ENCODE results near the gene FBXO41.

The FBXO41 gene

DNA sequence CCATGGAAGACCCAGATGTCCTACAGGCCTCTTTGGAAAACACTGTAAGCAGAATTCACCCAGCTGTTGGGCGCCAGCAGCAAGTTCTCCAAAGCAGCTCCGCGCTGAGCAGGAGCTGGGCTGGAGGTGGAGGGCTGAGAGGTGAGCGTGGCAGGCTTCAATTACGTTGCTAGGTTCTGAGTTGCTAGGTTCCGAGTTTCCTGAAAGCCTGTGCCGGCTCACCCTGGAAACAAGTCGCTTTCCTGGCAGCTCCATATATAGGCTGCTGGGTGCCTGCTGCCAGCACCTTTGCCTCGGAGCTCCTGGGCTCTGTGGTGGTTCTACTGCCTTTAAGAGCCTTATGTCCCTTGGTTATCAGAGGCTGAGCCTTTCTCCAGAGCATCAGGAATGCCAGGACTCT, 23.4 kb upstream of the FBXO41 start:
- no peak overlapping the region for H3K4me3 ChIP-seq (ENCODE audit: insufficient read length, low read depth)
- no peak overlapping the region for H3K9ac ChIP-seq (ENCODE audit: insufficient read length, low read depth)
- H3K9me3 ChIP-seq (ENCODE audit: insufficient read depth, low read length): no peaks in the 10 kb centered on the region
- no peaks in the 10 kb centered on the region for H3K36me3 ChIP-seq (ENCODE audit: insufficient read depth, insufficient read length, low read length)
- TF ChIP-seq ZNF274 (IDR thresholded peaks at IDR 0.05; ENCODE audit: low read depth, low read length): no peak
- TF ChIP-seq YY1 (IDR thresholded peaks at IDR 0.05; ENCODE audit: insufficient read depth, insufficient read length): no peak
- no peak for TF ChIP-seq SUZ12 (IDR thresholded peaks at IDR 0.05; ENCODE audit: extremely low read depth, insufficient read depth, insufficient read length)
- H3K27me3 ChIP-seq (ENCODE audit: insufficient read depth, insufficient read length): no peaks in the 10 kb centered on the region
- no peak for DNase-seq (ENCODE audit: low read depth, low spot score)
- H3K4me1 ChIP-seq (ENCODE audit: insufficient read depth, insufficient read length): no peaks in the 10 kb centered on the region

DNA sequence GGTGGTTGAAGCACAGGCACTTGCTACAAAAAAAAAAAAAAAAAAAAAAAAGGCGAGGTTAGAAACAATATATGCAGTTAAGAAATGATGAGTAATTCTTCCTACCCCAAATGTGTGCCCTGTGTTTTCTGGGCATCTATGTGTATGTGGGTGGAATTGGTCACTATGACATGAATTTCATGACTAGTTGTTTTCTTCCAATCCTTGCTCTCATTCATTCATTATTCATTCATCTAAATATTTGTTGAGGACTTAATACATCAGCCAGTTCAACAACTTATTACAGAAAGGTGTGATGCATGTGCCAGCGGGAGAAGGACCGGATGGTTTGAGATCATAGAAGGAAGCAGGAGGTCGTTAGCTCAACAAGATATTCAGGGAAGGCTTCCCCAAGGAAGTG, 17.4 kb upstream of the FBXO41 start:
- Histone ChIP-seq H3K9ac (ENCODE audit: insufficient read length, low read depth) (no peak overlapping the region), H3K27me3 (ENCODE audit: insufficient read depth, insufficient read length) (peaks cover 14% of the 10 kb centered on the region), H3K4me3 (ENCODE audit: insufficient read length, low read depth) (no peak overlapping the region), H3K9me3 (ENCODE audit: insufficient read depth, low read length) (no peaks in the 10 kb centered on the region), H3K36me3 (ENCODE audit: insufficient read depth, insufficient read length, low read length) (no peaks in the 10 kb centered on the region), H3K4me1 (ENCODE audit: insufficient read depth, insufficient read length) (no peaks in the 10 kb centered on the region)
- no peak for DNase-seq (ENCODE audit: low read depth, low spot score)
- no peak for TF ChIP-seq SUZ12 (IDR thresholded peaks at IDR 0.05; ENCODE audit: extremely low read depth, insufficient read depth, insufficient read length)
- no peak for TF ChIP-seq ZNF274 (IDR thresholded peaks at IDR 0.05; ENCODE audit: low read depth, low read length)
- TF ChIP-seq YY1 (IDR thresholded peaks at IDR 0.05; ENCODE audit: insufficient read depth, insufficient read length): no peak

DNA sequence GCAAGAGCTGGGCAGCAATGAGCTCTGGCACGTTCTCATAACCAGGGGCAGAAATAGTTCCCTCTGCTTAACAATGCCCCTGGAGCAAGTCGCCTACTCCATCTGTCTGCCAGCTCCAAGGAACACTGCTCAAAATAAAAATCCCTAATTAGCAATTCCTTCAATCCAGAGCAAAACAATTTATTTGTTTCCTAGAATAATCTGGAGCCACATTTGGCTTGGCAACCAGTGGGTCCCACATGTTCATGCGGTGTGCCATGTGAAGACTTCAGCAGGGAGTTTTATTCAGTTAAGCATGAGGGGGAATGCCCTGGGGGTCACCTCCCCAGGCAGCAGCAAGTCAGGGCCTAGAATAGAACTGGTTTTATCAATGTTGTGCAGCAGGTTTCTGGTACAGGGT, 16.6 kb upstream of the FBXO41 start:
- no peaks in the 10 kb centered on the region for H3K9me3 ChIP-seq (ENCODE audit: insufficient read depth, low read length)
- H3K36me3 ChIP-seq (ENCODE audit: insufficient read depth, insufficient read length, low read length): no peaks in the 10 kb centered on the region
- H3K27me3 ChIP-seq (ENCODE audit: insufficient read depth, insufficient read length): peaks cover 21% of the 10 kb centered on the region
- no peaks in the 10 kb centered on the region for H3K4me1 ChIP-seq (ENCODE audit: insufficient read depth, insufficient read length)
- H3K9ac ChIP-seq (ENCODE audit: insufficient read length, low read depth): no peak overlapping the region
- no peak for DNase-seq (ENCODE audit: low read depth, low spot score)
- H3K4me3 ChIP-seq (ENCODE audit: insufficient read length, low read depth): no peak overlapping the region
- TF ChIP-seq SUZ12 (IDR thresholded peaks at IDR 0.05; ENCODE audit: extremely low read depth, insufficient read depth, insufficient read length): no peak
- no peak for TF ChIP-seq YY1 (IDR thresholded peaks at IDR 0.05; ENCODE audit: insufficient read depth, insufficient read length)
- no peak for TF ChIP-seq ZNF274 (IDR thresholded peaks at IDR 0.05; ENCODE audit: low read depth, low read length)

DNA sequence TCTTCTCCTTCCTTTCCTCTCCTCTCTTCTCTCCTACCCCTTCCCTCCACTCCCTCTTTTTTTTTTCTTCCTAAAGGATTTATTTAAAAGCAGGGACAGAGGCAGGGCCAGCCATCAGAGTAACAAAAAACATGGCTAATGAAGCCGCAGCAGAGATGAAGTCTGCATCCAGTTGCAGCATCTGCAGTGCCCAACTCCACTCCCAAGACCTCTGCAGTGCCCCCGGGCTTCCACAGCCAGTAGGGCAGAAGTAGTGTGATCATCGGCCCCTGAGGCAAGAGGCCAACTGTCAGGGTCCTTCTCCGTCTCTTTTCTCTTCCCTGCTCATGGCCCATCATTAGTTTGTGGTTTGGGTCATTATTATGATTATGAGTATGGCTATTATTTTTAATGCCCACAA, 13.3 kb upstream of the FBXO41 start:
- DNase-seq (ENCODE audit: low read depth, low spot score): no peak
- TF ChIP-seq SUZ12 (IDR thresholded peaks at IDR 0.05; ENCODE audit: extremely low read depth, insufficient read depth, insufficient read length) (no peak), YY1 (IDR thresholded peaks at IDR 0.05; ENCODE audit: insufficient read depth, insufficient read length) (no peak), ZNF274 (IDR thresholded peaks at IDR 0.05; ENCODE audit: low read depth, low read length) (no peak)
- peaks cover 54% of the 10 kb centered on the region for H3K27me3 ChIP-seq (ENCODE audit: insufficient read depth, insufficient read length)
- no peaks in the 10 kb centered on the region for H3K9me3 ChIP-seq (ENCODE audit: insufficient read depth, low read length)
- no peak overlapping the region for H3K4me3 ChIP-seq (ENCODE audit: insufficient read length, low read depth)
- no peak overlapping the region for H3K9ac ChIP-seq (ENCODE audit: insufficient read length, low read depth)
- H3K4me1 ChIP-seq (ENCODE audit: insufficient read depth, insufficient read length): peaks cover 2% of the 10 kb centered on the region
- H3K36me3 ChIP-seq (ENCODE audit: insufficient read depth, insufficient read length, low read length): no peaks in the 10 kb centered on the region

DNA sequence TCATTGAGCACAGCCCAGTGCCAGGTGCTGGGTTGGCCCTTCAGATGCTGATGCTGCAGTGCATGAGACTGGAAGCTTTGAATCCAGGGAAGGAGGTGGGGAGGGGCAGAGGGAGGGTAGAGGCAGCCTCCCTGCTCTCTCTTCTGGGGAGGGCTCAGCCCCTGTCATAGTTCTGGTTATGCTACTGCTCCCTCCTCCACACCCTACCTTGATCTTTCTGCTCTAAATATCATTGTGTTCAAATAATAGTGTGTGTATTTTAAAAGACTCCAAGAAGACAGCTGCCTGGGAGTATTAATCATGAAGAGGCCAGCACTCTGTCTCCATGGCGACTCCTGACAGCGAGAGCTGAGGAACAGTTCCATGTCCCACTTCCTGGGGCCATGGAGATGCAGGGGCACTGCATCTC, 12.9 kb upstream of the FBXO41 start:
- H3K4me1 ChIP-seq (ENCODE audit: insufficient read depth, insufficient read length): peaks cover 5% of the 10 kb centered on the region
- peaks cover 59% of the 10 kb centered on the region for H3K27me3 ChIP-seq (ENCODE audit: insufficient read depth, insufficient read length)
- no peaks in the 10 kb centered on the region for H3K9me3 ChIP-seq (ENCODE audit: insufficient read depth, low read length)
- DNase-seq (ENCODE audit: low read depth, low spot score): no peak
- TF ChIP-seq SUZ12 (IDR thresholded peaks at IDR 0.05; ENCODE audit: extremely low read depth, insufficient read depth, insufficient read length) (no peak), YY1 (IDR thresholded peaks at IDR 0.05; ENCODE audit: insufficient read depth, insufficient read length) (no peak), ZNF274 (IDR thresholded peaks at IDR 0.05; ENCODE audit: low read depth, low read length) (no peak)
- H3K4me3 ChIP-seq (ENCODE audit: insufficient read length, low read depth): no peak overlapping the region
- no peaks in the 10 kb centered on the region for H3K36me3 ChIP-seq (ENCODE audit: insufficient read depth, insufficient read length, low read length)
- H3K9ac ChIP-seq (ENCODE audit: insufficient read length, low read depth): no peak overlapping the region

DNA sequence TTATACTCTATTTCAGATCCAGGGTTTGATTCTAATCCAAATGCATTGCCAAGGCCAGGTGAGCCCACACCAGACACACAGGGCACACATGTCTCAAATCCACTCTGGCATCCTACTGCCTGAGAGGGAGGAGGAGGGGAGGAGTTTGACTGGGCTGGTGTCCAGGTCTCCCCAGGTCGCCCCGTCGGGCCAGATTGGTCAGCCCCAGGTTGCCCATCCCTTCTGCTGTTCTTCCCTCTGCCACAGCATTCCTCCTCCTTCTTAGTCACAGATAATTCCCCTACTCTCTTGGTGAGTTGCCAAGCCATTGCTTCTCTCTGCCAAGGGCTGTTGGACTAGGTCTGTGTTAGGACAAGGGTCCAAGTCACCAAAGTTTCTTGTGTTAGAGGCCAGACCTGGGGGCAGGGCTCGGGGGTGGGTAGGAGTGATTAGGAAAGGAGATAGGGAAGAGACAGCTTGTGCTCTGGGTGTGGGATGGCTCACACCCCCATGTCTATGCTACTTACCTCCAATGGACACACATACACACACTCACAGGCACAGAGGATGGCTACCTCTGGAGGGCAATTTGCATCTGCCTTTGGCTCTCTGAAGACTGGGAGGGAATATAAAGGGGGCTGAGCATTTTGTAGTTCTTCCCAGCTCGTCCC, 11.6 kb upstream of the FBXO41 start:
- no peak overlapping the region for H3K4me3 ChIP-seq (ENCODE audit: insufficient read length, low read depth)
- peaks cover 5% of the 10 kb centered on the region for H3K4me1 ChIP-seq (ENCODE audit: insufficient read depth, insufficient read length)
- no peak for TF ChIP-seq SUZ12 (IDR thresholded peaks at IDR 0.05; ENCODE audit: extremely low read depth, insufficient read depth, insufficient read length)
- no peak overlapping the region for H3K9ac ChIP-seq (ENCODE audit: insufficient read length, low read depth)
- no peaks in the 10 kb centered on the region for H3K36me3 ChIP-seq (ENCODE audit: insufficient read depth, insufficient read length, low read length)
- no peak for DNase-seq (ENCODE audit: low read depth, low spot score)
- peaks cover 72% of the 10 kb centered on the region for H3K27me3 ChIP-seq (ENCODE audit: insufficient read depth, insufficient read length)
- no peaks in the 10 kb centered on the region for H3K9me3 ChIP-seq (ENCODE audit: insufficient read depth, low read length)

DNA sequence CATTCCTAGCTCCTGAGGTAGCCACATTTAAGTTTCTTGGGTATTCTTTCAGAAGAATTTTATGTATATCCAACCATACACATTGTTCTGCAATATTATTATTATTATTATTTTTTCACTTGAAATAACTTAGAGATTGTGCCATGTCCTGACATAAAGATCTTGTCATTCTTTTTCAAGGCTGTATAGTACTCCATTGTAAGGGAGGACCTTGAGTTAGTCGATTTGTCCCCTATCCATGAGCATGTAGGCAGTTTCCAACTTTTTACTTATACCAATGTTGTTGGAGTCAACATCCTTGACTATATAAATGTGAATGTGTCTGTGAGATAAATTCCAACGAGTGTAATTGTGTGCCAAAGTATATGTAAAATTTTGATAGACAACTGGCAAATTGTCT, 10.0 kb upstream of the FBXO41 start:
- Histone ChIP-seq H3K4me1 (ENCODE audit: insufficient read depth, insufficient read length) (peaks cover 5% of the 10 kb centered on the region), H3K4me3 (ENCODE audit: insufficient read length, low read depth) (no peak overlapping the region), H3K36me3 (ENCODE audit: insufficient read depth, insufficient read length, low read length) (no peaks in the 10 kb centered on the region), H3K27me3 (ENCODE audit: insufficient read depth, insufficient read length) (peaks cover 88% of the 10 kb centered on the region), H3K9me3 (ENCODE audit: insufficient read depth, low read length) (no peaks in the 10 kb centered on the region), H3K9ac (ENCODE audit: insufficient read length, low read depth) (no peak overlapping the region)
- no peak for TF ChIP-seq YY1 (IDR thresholded peaks at IDR 0.05; ENCODE audit: insufficient read depth, insufficient read length)
- no peak for TF ChIP-seq ZNF274 (IDR thresholded peaks at IDR 0.05; ENCODE audit: low read depth, low read length)
- TF ChIP-seq SUZ12 (IDR thresholded peaks at IDR 0.05; ENCODE audit: extremely low read depth, insufficient read depth, insufficient read length): no peak
- no peak for DNase-seq (ENCODE audit: low read depth, low spot score)

Data from NT2/D1 (cell line).